GM12878 (cell line): ENCODE data around the gene PIK3R5. TPM values are rescaled to one million over a fixed set of nuclear protein-coding genes. Genes with fewer than 3 reads are reported as not detected.

Experiments used
- ATAC-seq: fragments of 200-7000 bp; cut with Tn5 transposase; 3 replicates; pipeline ENCODE4 v1.9.1; 2020; ENCODE audit warnings: mild to moderate bottlenecking, moderate library complexity
- BruUV-seq: library from RNA; stranded (reverse); fragments of 400-500 nt; replicated peaks from 2 replicates; lab custom pipeline; 2021; lab: Mats Ljungman, UMichigan
- CTCF ChIA-PET: fragments of 300-600 bp; sonication (Branson Sonifier 250); formaldehyde crosslinking; extraction: SDS; loops from one replicate; lab custom pipeline; 2021; ENCODE audit warnings: inconsistent platforms; lab: Yijun Ruan, JAX
- POLR2A ChIA-PET: fragments of 350-600 bp; formaldehyde crosslinking; extraction: SDS; loops from one replicate; lab custom pipeline; 2021; ENCODE audit warnings: inconsistent platforms; lab: Charles Lee
- RAD21 ChIA-PET: fragments of 300-600 bp; sonication (Branson Sonifier 250); formaldehyde crosslinking; loops from one replicate; lab custom pipeline; 2023; ENCODE audit warnings: antibody characterized with exemption; ENCODE audit not compliant: unreplicated experiment; lab: Charles Lee
- SMC1A ChIA-PET: fragments of 300-600 bp; sonication (Branson Sonifier 250); formaldehyde crosslinking; loops from one replicate; lab custom pipeline; 2023; ENCODE audit not compliant: unreplicated experiment, uncharacterized antibody; lab: Charles Lee
- DNase-seq: peaks from one replicate; pipeline ENCODE4 v3.0.0-alpha.2; 2011; ENCODE audit warnings: low read depth, low spot score
- FAIRE-seq: peaks from 3 replicates; lab custom pipeline; 2011; peaks lifted over from hg19 to GRCh38; lab: Jason Lieb, UNC
- H2AFZ ChIP-seq: 2 replicates; pipeline ENCODE4 v1.6.0; 2011; ENCODE audit warnings: low read depth, low read length, control low read depth; ENCODE audit not compliant: control insufficient read depth
- H3K27ac ChIP-seq: 2 replicates; pipeline ENCODE4 v1.5.1; 2011; ENCODE audit warnings: control low read depth; ENCODE audit not compliant: control insufficient read depth, insufficient read depth
- H3K27me3 ChIP-seq, 2 experiments: replicated peaks in 1 of 2; 2 replicates each; pipeline versions ENCODE4 v1.6.0 to v1.6.1; 2011; ENCODE audit warnings: low read length in 1 of 2; ENCODE audit not compliant: control insufficient read depth in 2 of 2, insufficient read depth in 2 of 2
- H3K36me3 ChIP-seq, 2 experiments: 2 replicates each; pipeline ENCODE4 v1.5.1; 2011; ENCODE audit warnings: low read length in 1 of 2; ENCODE audit not compliant: control insufficient read depth in 2 of 2, insufficient read depth in 2 of 2
- H3K4me1 ChIP-seq: 2 replicates; pipeline ENCODE4 v1.6.1; 2011; ENCODE audit warnings: mild to moderate bottlenecking, low read length, moderate library complexity, mixed read lengths; ENCODE audit not compliant: control insufficient read depth, insufficient read depth
- H3K4me2 ChIP-seq: 2 replicates; pipeline ENCODE4 v1.6.0; 2011; ENCODE audit warnings: control low read depth; ENCODE audit not compliant: control insufficient read depth, insufficient read depth
- H3K4me3 ChIP-seq: fragments of 200-600 bp; sonication (generic); 2 replicates; pipeline ENCODE4 v1.5.1; 2016
- H3K79me2 ChIP-seq: 2 replicates; pipeline ENCODE4 v1.6.0; 2011; ENCODE audit warnings: low read length; ENCODE audit not compliant: control insufficient read depth, insufficient read depth
- H3K9ac ChIP-seq: 2 replicates; pipeline ENCODE4 v1.8.0; 2011; ENCODE audit warnings: low read length, control low read depth, mixed read lengths; ENCODE audit not compliant: control insufficient read depth, insufficient read depth
- H3K9me3 ChIP-seq: replicated peaks from 3 replicates; pipeline ENCODE4 v1.5.1; 2011; ENCODE audit warnings: mild to moderate bottlenecking, low read length; ENCODE audit not compliant: control insufficient read depth, insufficient read depth
- H4K20me1 ChIP-seq: 2 replicates; pipeline ENCODE4 v1.6.0; 2011; ENCODE audit not compliant: control insufficient read depth, insufficient read depth
- BCL3 ChIP-seq: IDR thresholded peaks from 2 replicates; pipeline ENCODE4 v1.6.1; 2011; ENCODE audit warnings: borderline replicate concordance, low read depth, mild to moderate bottlenecking, moderate library complexity, low read length; ENCODE audit not compliant: insufficient read depth, poor library complexity, severe bottlenecking
- CREM ChIP-seq: IDR thresholded peaks from 2 replicates; pipeline ENCODE4 v1.6.1; 2014; ENCODE audit warnings: antibody characterized with exemption, low read depth
- GATAD2B ChIP-seq: fragments of 450-650 bp; conservative IDR thresholded peaks from 2 replicates; pipeline ENCODE4 v1.6.1; 2017; ENCODE audit warnings: low read depth, mild to moderate bottlenecking, moderate library complexity
- HCFC1 ChIP-seq: fragments of 150-350 bp; IDR thresholded peaks from 2 replicates; pipeline ENCODE4 v1.6.1; 2014; ENCODE audit warnings: low read length
- MLLT1 ChIP-seq: fragments of 450-650 bp; IDR thresholded peaks from 2 replicates; pipeline ENCODE4 v1.6.1; 2016; ENCODE audit warnings: mild to moderate bottlenecking
- MXI1 ChIP-seq: fragments of 150-350 bp; IDR thresholded peaks from 2 replicates; pipeline ENCODE4 v1.6.1; 2011; ENCODE audit warnings: low read depth, mild to moderate bottlenecking, inconsistent platforms, low read length, improper control_type of control experiment
- NR2C1 ChIP-seq: fragments of 450-650 bp; IDR thresholded peaks from 2 replicates; pipeline ENCODE4 v1.6.1; 2017; ENCODE audit warnings: antibody characterized with exemption, mild to moderate bottlenecking, moderate library complexity
- NR2C2 ChIP-seq: IDR thresholded peaks from 2 replicates; pipeline ENCODE4 v1.6.1; 2011; ENCODE audit warnings: borderline replicate concordance, low read depth; ENCODE audit not compliant: control insufficient read depth, insufficient read length
- POU2F2 ChIP-seq: IDR thresholded peaks from 3 replicates; pipeline ENCODE4 v1.6.1; 2011; ENCODE audit warnings: low read depth, mild to moderate bottlenecking, low read length, borderline replicate concordance
- USF1 ChIP-seq: IDR thresholded peaks from 2 replicates; pipeline ENCODE4 v1.6.1; 2011; ENCODE audit warnings: borderline replicate concordance, low read depth, mild to moderate bottlenecking, moderate library complexity, mixed read lengths, low read length; ENCODE audit not compliant: insufficient read depth; ENCODE audit errors: extremely low read length
- USF2 ChIP-seq: IDR thresholded peaks from 2 replicates; pipeline ENCODE4 v1.6.1; 2011; ENCODE audit warnings: low read depth, low read length, improper control_type of control experiment, borderline replicate concordance
- ZNF687 ChIP-seq: fragments of 450-650 bp; IDR thresholded peaks from 2 replicates; pipeline ENCODE4 v1.6.1; 2017; ENCODE audit warnings: mild to moderate bottlenecking, moderate library complexity
- WGBS: methylation state at CpG from one replicate; pipeline ENCODE4 v1.1.6; 2016; ENCODE audit warnings: low lambda C conversion rate; ENCODE audit not compliant: insufficient replicate concordance, insufficient coverage; ENCODE audit errors: missing lambda C conversion rate; 5-methylcytosine and 5-hydroxymethylcytosine counted together
- in situ Hi-C: fragments of 300-500 bp; cut with MboI; formaldehyde crosslinking; loops from 9 replicates; pipeline ENCODE4 v1.14.3; 2018; ENCODE audit warnings: mixed read lengths
- intact Hi-C: fragments of 100-400 bp; cut with micrococcal nuclease; formaldehyde crosslinking; loops from one replicate; pipeline ENCODE4 v1.14.2; 2022; ENCODE audit not compliant: unreplicated experiment
- polyA plus RNA-seq, 11 experiments: library from polyadenylated mRNA; depleted of rRNA in 4 of 11; unstranded in 6 of 11; stranded (reverse) in 5 of 11; fragments of >200 nt; fragmentation: Nextera tagmentation in 4 of 11; fragmentation: Illumina TruSeq in 1 of 11; extraction: Ambion mirVana in 4 of 11; extraction: Trizol in 1 of 11; gene quantifications; 1 replicate in 1 of 11; 2 replicates in 10 of 11; pipeline versions ENCODE4 v1.2.1 to v1.2.3, GENCODE V29; 2011 to 2016; ENCODE audit warnings: inconsistent platforms in 2 of 11, missing spikeins in 2 of 11, low read depth in 1 of 11
- total RNA-seq, 4 experiments: library from RNA; depleted of rRNA in 3 of 4; stranded (reverse); fragments of >200 nt in 3 of 4; fragmentation: Illumina TruSeq in 1 of 4; extraction: Trizol in 1 of 4; gene quantifications; 2 replicates each; pipeline versions ENCODE4 v1.2.1 to v1.2.3, GENCODE V29; 2013 to 2021

The PIK3R5 gene
- total and polyA plus RNA-seq, 10 of the 15 experiments (the other 5 are each of a cell fraction or from before 2014, with no cell fraction given), result 9.5 to 50.8 (median 35.5) TPM

GRCh38 chr17:8964801-8965393 is 610 bp downstream of the PIK3R5 start:
- no peak overlapping the region for H2AFZ ChIP-seq
- ATAC-seq (peak; percentile 46), FAIRE-seq (peak; percentile 54), DNase-seq (no peak)
- peak overlapping the region; percentile 80 for H3K27ac ChIP-seq
- no peaks in the 10 kb centered on the region for H3K27me3 ChIP-seq
- intact Hi-C loops, result no loop called here
- ChIA-PET CTCF (interaction anchor here (0.9 to 5.7 kb wide), 9 partner anchors 10 to 99 kb away, joined by 3 to 44 read pairs (median 4); no protein-coding TSS in a partner anchor), RAD21 (interaction anchor here (1.0 to 6.1 kb wide), 12 partner anchors 11 to 108 kb away, joined by 3 to 69 read pairs (median 12); partner anchors contain the start of gene PIK3R6), SMC1A (interaction anchor here (0.8 to 19.1 kb wide), 10 partner anchors 8 to 68 kb away, joined by 3 to 345 read pairs (median 8); no protein-coding TSS in a partner anchor), POLR2A (interaction anchor here (0.6 to 5.5 kb wide), 12 partner anchors 8 to 529 kb away, joined by 3 to 56 read pairs (median 4); no protein-coding TSS in a partner anchor)
- peak overlapping the region; percentile 90 for H3K4me3 ChIP-seq
- under 1% methylated on average over 31 of the region's 32 CpGs for WGBS
- peak overlapping the region; percentile 83 for H3K9ac ChIP-seq
- H3K9me3 ChIP-seq, result peaks cover 12% of the 10 kb centered on the region
- peak overlapping the region; percentile 72 for H3K4me2 ChIP-seq
- H3K4me1 ChIP-seq, result peaks cover 34% of the 10 kb centered on the region
- in situ Hi-C loops, result loop anchor here (25.0 kb wide), 1 partner anchor 1072 kb away; no protein-coding TSS in a partner anchor
- peaks cover 58% of the 10 kb centered on the region for H3K79me2 ChIP-seq
- no peaks in the 10 kb centered on the region for H4K20me1 ChIP-seq
- H3K36me3 ChIP-seq, result no peaks in the 10 kb centered on the region; a peak in 1 of 4 replicates
- TSS peak; percentile 57 for BruUV-seq
- 0 out of 2 replicates have a peak, but pooled peaks have one; percentile 51 for TF ChIP-seq GATAD2B
- TF ChIP-seq BCL3, result no peak
- peak; percentile 44 for TF ChIP-seq USF1
- TF ChIP-seq POU2F2, result 0 out of 3 replicates have a peak, but pooled peaks have one; percentile 35
- peak; percentile 34; the same call in 1 of the 2 replicates for TF ChIP-seq HCFC1
- no peak for TF ChIP-seq NR2C1
- peak; percentile 88 for TF ChIP-seq MLLT1
- peak; percentile 64; the same call in 1 of the 2 replicates for TF ChIP-seq MXI1
- no peak for TF ChIP-seq CREM
- TF ChIP-seq ZNF687, result peak; percentile 61; the same call in 1 of the 2 replicates
- TF ChIP-seq NR2C2, result no peak
- no peak for TF ChIP-seq USF2
